Omental fat pad (tissue), 4 donors: ENCODE results near the gene EPM2A. TPM values are rescaled to one million over a fixed set of nuclear protein-coding genes. Genes with fewer than 3 reads are reported as not detected.

Source experiments
- ATAC-seq: fragments of 150-250 bp; one replicate; pipeline ENCODE4 v1.9.1; 2016; ENCODE audit warnings: mild to moderate bottlenecking, moderate library complexity; ENCODE audit not compliant: low FRiP score
- DNase-seq: peaks from one replicate; pipeline ENCODE4 v3.0.0-alpha.2; 2019; ENCODE audit warnings: low spot score
- CTCF ChIP-seq, 3 donors: fragments of 450-650 bp; IDR thresholded peaks; one replicate each; pipeline ENCODE4 v1.5.1; 2016 to 2017; ENCODE audit warnings: antibody characterized with exemption in 3 of 3, mild to moderate bottlenecking in 3 of 3, moderate library complexity in 2 of 3
- total RNA-seq, 4 donors: library from RNA; depleted of rRNA; stranded (reverse); fragments of >200 nt; gene quantifications; one replicate each; pipeline ENCODE4 v1.1.0, GENCODE V29; 2016

EPM2A gene
- total RNA-seq, 4 donors from 2014 or later = 11.2 to 15.3 (median 14.1) TPM

GRCh38 chr6:145623231-145623630, 112.1 kb downstream of the EPM2A start:
- no peak for ATAC-seq
- no peak for TF ChIP-seq CTCF (IDR thresholded peaks at IDR 0.05)
- DNase-seq = no peak

GRCh38 chr6:145621776-145622175, 113.5 kb downstream of the EPM2A start:
- ATAC-seq (no peak), DNase-seq (no peak)
- no peak for TF ChIP-seq CTCF (IDR thresholded peaks at IDR 0.05)

- TF ChIP-seq CTCF (IDR thresholded peaks at IDR 0.05) = no peak
- no peak for ATAC-seq
- no peak for DNase-seq
These were observed 115.2 kb downstream of the EPM2A start for GRCh38 chr6:145620088-145620487.

- no peak for TF ChIP-seq CTCF (IDR thresholded peaks at IDR 0.05)
- ATAC-seq = no peak
- DNase-seq = no peak
These were observed 125.8 kb downstream of the EPM2A start for GRCh38 chr6:145609521-145609920.

GRCh38 chr6:145608850-145609249, 126.5 kb downstream of the EPM2A start:
- ATAC-seq (no peak), DNase-seq (no peak)
- TF ChIP-seq CTCF (IDR thresholded peaks at IDR 0.05) = no peak

GRCh38 chr6:145603991-145604390, 131.3 kb downstream of the EPM2A start:
- TF ChIP-seq CTCF (IDR thresholded peaks at IDR 0.05) = no peak
- no peak for ATAC-seq
- no peak for DNase-seq

- no peak for TF ChIP-seq CTCF (IDR thresholded peaks at IDR 0.05)
- ATAC-seq (no peak), DNase-seq (no peak)
These were observed 131.9 kb downstream of the EPM2A start for GRCh38 chr6:145603424-145603833.
